GM21825 (cell line): ENCODE results near the gene TEX13B.
"Not testable (repeated sequence)": the region's sequence is repeated elsewhere in the genome, so short reads cannot be mapped to it uniquely, and the experiment has no call there.

Experiments used
- ATAC-seq: cut with Tn5 transposase; IDR thresholded peaks from one replicate; pipeline ENCODE4 v1.9.1; 2021; ENCODE audit warnings: mild to moderate bottlenecking, moderate library complexity; ENCODE audit not compliant: unreplicated experiment

The TEX13B gene

GRCh38 chrX:107982356-107982755, at the start of gene TEX13B:
TEX13B (minus strand) TSS chrX:107982370; CDS start chrX:107982127, 243 bp downstream.
- ATAC-seq = no peak

GRCh38 chrX:108029928-108030711, 48.0 kb upstream of the TEX13B start:
- no peak for ATAC-seq

- no peak for ATAC-seq
These were observed 46.7 kb upstream of the TEX13B start for GRCh38 chrX:108028854-108029253.

GRCh38 chrX:108025954-108026600, 43.9 kb upstream of the TEX13B start:
- ATAC-seq = no peak

- no peak for ATAC-seq
These were observed 43.2 kb upstream of the TEX13B start for GRCh38 chrX:108025376-108025775.

GRCh38 chrX:108022491-108023089, 40.4 kb upstream of the TEX13B start:
- ATAC-seq = no peak

- ATAC-seq = no peak
These were observed 38.5 kb upstream of the TEX13B start for GRCh38 chrX:108020631-108021030.

GRCh38 chrX:108019382-108019875, 37.3 kb upstream of the TEX13B start:
- ATAC-seq = no peak

GRCh38 chrX:108018656-108019381, 36.6 kb upstream of the TEX13B start:
- ATAC-seq = no peak

GRCh38 chrX:108001218-108001814, 19.1 kb upstream of the TEX13B start:
- ATAC-seq = peak; percentile 81

- peak; percentile 25 for ATAC-seq
These were observed 18.6 kb upstream of the TEX13B start for GRCh38 chrX:108000751-108001150.

- no peak for ATAC-seq
These were observed 14.0 kb upstream of the TEX13B start for GRCh38 chrX:107996124-107996523.

- ATAC-seq = no peak
These were observed 2.9 kb upstream of the TEX13B start for GRCh38 chrX:107985033-107985432.

GRCh38 chrX:107979534-107979933, 2.6 kb downstream of the TEX13B start:
- no peak for ATAC-seq

- no peak for ATAC-seq
These were observed 3.4 kb downstream of the TEX13B start for GRCh38 chrX:107978707-107979307.

GRCh38 chrX:107978071-107978470, 4.1 kb downstream of the TEX13B start:
- no peak for ATAC-seq

GRCh38 chrX:107971636-107972035, 10.5 kb downstream of the TEX13B start:
- no peak for ATAC-seq

- no peak for ATAC-seq
These were observed 12.1 kb downstream of the TEX13B start for GRCh38 chrX:107970073-107970472.

GRCh38 chrX:107968623-107969022, 13.5 kb downstream of the TEX13B start:
- no peak for ATAC-seq

GRCh38 chrX:107955337-107955736, 26.8 kb downstream of the TEX13B start:
- ATAC-seq = not testable (repeated sequence)
